Measurements from ENCODE around the gene SLCO1C1.
"Not testable (repeated sequence)": the region's sequence is repeated elsewhere in the genome, so short reads cannot be mapped to it uniquely, and the experiment has no call there.

SLCO1C1 gene

GRCh38 chr12:20695232-20695631, at the start of gene SLCO1C1:
Gene SLCO1C1 (plus strand): TSS chr12:20695332. CDS start chr12:20699577, 4,245 bp downstream.
- DNase-seq, result no peak

DNA sequence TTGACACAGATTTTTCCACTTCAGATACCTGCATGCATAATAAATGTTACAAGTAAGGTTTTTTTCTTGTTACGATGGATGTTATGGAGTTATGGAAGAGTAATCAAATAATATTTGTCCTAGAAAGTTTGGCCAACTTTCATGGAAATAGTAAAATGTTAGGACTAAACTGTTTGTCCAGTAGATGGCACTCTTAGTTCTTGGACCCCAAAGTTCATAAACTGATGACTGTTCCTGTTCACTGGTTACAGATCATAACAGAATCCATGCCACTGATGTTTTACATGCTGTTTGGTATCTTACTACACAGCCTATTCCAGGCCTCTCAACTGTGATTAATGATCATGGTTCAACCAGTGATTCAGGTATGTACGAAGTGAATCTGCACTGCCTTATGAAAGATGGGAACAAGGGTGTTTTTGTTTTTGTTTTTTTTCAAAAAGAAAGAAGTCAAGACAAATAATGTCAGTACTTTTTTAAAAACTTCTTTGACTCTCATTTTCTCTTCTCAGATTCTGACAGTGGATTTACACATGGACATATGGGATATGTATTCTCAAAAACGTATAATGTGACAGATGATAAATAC, 48.8 kb upstream of the SLCO1C1 start:
- DNase-seq, result no peak

- DNase-seq, result no peak
Observed at GRCh38 chr12:20653871-20654270, 41.3 kb upstream of the SLCO1C1 start.

DNA sequence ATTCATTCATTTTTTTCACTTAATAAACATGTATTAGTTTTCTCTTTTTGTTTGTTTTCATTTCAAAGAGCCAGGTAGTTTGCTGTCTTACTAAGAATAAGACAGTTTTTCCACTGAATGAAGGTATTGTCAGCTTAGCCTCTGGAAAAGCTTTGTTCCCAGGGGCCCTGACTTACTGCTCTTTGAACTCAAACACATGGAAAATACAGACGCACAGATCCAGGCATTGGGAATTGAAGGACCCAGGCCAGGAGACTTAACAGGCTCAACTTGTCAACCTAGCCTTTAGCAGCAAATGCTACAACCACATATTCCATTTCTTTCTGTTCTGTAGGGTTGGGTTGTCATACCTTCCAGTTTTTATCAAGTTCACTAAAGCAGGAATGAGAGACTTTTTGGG, 38.5 kb upstream of the SLCO1C1 start:
- DNase-seq, result no peak

DNA sequence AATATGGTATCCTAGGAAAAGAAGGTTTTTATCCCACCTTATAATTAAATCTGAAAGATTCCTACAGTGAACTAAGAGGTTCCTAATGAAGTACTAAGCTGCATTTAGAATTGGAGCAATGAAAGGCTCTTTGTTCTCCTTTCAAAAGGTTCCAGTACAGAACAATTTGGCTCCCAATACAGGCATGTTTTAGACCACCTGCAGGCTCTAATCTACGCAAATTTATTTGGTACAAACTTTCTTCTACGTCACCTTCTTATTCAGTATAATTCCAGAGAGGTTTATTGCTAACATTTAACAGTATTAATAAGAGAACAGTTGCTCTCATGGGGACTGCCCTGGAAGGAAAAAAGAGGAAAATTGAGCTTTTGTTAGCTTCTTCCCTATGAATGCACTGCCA, 37.6 kb upstream of the SLCO1C1 start:
- no peak for DNase-seq

DNA sequence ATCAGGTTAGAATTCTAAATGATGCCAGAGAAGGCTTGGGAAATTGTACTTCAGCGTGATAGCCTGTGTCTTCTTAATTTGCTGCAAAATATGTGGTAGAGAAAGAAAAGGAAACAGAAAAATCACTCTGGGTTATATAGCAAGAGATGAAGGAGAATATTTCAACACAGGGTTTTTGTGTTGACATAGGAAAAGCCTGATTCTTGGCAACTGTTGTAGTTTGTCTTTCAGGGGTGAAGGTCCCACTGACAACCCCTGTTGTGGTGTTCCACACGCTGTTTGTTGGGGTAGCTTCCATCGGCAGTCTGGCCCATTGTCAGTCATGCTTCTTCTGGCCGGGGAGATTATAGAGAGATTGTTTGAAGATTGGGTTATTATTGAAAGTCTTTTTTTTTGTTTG, 13.8 kb upstream of the SLCO1C1 start:
- DNase-seq, result no peak

DNA sequence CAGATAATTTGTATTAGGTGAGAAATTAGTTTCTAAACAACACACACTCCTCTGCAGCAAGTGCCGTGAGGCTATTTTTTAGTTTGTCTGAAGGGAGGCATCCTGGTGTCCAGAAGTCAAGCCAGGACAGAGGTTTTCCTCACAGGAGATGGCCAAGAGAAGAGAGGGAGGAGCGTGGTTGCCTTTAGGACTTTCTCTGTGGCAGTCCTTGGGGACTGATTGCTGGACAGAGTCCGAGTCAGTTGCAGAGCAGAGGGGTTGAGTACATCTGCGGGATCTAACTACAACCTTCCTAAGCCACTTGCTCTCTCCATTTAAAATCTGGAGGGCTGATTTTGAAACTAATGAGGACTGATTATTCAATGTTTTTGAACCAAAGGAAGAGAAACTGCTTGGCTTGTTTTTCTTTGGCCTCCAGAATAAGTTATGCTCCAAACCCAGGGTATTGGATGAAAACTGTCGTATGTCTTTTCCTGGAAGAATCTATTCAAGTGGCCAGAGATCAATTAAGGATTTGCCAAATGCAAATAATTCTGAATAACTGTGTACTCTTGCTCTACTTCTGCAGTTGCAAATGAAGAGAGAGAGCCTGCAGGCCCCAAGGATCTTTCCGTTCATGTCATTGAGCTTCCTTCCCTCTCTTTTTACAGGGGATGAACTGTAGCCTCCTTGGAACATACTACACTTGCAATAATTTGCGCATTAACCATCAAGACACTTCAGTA, 1.2 kb downstream of the SLCO1C1 start:
- DNase-seq, result no peak

GRCh38 chr12:20701106-20701505, 6.0 kb downstream of the SLCO1C1 start:
- DNase-seq, result no peak

GRCh38 chr12:20704860-20705259, 9.7 kb downstream of the SLCO1C1 start:
- no peak for DNase-seq

DNA sequence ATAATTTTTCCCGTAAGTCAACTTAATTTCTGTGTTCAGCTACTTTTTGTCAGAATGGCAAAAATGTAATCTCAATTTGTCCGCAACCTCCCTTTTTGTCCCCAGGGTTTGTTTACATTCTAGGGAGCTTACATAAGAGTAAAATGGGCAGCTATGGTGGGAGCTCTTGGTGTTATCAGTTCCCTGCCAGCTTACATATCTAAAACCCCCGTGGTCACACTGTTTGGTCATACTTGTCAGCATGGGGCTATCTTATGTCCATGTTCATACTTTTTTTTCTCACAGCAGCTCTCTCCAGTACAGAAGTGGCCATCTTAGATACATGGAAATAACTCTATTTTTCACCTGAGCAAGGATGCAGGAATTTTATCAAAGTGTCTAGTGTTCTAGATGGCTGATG, 16.7 kb downstream of the SLCO1C1 start:
- DNase-seq, result no peak

GRCh38 chr12:20716037-20716436, 20.9 kb downstream of the SLCO1C1 start:
- DNase-seq, result no peak

- no peak for DNase-seq
Observed at GRCh38 chr12:20716985-20717384, 21.9 kb downstream of the SLCO1C1 start.

DNA sequence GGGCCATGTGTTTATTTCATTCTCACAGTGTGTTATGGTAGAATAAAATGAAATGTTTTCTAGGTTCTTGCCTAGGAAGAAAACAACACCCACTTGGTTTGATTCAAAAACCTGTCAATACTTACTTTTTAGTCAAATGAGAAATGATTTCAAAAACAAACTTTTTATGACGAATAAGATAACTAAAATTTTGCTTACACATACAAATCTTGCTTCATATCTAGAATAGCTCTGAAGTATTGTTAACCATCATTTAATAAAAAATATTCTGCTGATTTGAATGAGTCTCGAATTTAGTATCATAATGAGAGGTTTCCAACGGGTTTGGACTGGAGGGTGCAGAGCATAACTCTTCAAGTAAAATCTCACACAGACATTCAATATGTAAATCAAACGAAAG, 23.2 kb downstream of the SLCO1C1 start:
- DNase-seq, result no peak

GRCh38 chr12:20722142-20722541, 27.0 kb downstream of the SLCO1C1 start:
- no peak for DNase-seq

- DNase-seq, result no peak
Observed at GRCh38 chr12:20731274-20731673, 36.1 kb downstream of the SLCO1C1 start.

- DNase-seq, result no peak
Observed at GRCh38 chr12:20740972-20741371, 45.8 kb downstream of the SLCO1C1 start.

DNA sequence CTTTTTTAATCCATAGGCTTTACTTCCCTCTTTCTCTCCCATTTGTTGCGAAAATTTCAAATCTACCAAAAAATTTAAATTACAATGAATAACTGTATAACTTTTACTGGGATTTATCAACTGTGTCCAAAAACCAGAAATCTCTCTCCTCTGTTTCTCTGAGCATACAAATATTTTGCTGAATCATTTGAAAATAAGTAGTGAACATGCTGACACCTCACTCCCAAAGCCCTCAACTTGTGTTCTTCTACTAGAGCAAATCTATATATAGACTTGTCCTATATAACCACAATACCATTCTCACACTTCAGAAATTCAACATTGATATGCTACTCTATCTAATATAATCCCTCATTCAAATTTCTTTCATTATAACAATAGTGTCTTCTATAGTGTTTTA, 53.1 kb downstream of the SLCO1C1 start:
- DNase-seq, result no peak

- no peak for DNase-seq
Observed at GRCh38 chr12:20751046-20751445, 55.9 kb downstream of the SLCO1C1 start.

DNA sequence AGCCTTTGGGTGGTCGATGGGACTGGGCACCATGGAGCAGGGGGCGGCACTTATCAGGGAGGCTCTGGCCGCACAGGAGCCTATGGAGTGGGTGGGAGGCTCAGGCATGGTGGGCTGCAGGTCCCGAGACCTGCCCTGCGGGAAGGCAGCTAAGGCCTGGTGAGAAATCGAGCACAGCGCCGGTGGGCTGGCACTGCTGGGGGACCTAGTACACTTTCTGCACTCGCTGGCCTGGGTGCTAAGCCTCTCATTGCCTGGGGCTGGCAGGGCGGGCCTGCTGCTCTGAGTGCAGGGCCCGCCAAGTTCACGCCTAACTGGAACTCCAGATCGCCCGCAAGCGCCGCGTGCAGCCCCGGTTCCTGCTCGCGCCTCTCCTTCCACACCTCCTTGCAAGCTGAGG, 82.3 kb downstream of the SLCO1C1 start:
- DNase-seq, result no peak

DNA sequence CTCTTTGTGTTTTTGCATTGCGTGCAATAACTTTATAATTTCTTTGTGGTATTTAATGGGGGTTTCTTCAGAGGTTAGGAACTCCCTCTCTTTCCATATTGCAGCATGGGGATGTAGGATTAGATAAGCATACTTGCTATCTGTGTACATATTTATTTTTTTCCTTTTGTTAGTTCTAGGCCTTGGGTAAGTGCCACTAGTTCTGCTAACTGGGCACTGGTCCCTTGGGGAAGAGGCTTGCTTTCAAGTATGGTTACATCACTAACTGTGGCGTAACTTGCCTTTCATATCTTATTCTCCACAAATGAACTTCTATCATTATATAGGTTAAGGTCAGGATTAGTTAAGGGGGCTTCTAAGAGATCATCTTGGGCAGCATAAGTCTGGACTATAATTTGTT, 83.8 kb downstream of the SLCO1C1 start:
- DNase-seq, result no peak

DNA sequence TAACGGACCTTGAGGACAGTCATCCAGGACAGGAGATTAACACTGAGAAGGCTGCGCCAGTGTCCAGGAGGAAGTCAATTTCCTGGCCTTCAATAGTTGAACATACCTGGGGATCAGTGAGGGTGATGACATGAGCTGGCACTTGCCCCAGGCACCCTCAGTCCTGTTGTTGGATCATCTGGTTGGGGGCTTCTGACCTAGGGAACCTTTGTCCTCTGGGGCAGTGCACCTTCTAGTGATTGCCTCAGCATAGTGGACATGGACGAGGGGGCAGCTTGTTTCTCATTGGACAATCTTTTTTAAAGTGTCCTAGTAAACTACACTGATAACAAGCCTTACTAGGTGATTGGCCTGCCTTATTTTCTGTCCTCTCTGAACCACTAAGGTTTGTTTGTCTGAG, 84.8 kb downstream of the SLCO1C1 start:
- not testable (repeated sequence) for DNase-seq

DNA sequence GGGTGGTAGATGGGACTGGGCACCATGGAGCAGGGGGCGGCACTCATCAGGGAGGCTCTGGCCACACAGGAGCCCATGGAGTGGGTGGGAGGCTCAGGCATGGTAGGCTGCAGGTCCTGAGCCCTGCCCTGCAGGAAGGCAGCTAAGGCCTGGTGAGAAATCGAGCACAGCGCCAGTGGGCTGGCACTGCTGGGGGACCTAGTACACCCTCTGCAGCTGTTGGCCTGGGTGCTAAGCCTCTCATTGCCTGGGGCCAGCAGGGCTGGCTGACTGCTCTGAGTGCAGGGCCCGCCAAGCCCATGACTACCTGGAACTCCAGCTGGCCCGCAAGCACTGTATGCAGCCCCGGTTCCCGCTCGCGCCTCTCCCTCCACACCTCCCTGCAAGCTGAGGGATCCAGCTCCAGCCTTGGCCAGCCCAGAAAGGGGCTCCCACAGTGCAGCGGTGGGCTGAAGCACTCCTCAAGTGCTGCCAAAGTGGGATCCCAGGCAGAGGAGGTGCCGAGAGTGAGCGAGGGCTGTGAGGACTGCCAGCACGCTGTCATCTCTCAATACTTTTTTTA, 88.7 kb downstream of the SLCO1C1 start:
- not testable (repeated sequence) for DNase-seq

DNA sequence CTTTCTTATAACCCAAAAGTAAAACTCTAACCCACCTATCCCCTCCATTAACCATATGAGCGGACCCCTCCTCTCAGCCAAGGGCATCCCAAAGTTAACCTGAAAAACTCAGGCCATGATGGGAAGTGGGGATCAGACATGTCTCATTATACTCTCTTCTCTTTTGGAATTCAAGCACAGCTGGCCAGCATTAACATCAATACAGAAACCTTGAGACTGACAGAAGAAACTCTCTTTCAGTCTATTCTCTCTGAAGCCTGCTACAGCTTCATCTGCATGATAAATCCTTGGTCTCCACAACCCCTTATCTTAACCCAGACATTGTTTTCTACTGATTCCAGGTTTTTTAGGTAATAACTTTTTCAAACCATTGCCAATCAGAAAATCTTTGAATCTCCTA, 97.8 kb downstream of the SLCO1C1 start:
- no peak for DNase-seq

DNA sequence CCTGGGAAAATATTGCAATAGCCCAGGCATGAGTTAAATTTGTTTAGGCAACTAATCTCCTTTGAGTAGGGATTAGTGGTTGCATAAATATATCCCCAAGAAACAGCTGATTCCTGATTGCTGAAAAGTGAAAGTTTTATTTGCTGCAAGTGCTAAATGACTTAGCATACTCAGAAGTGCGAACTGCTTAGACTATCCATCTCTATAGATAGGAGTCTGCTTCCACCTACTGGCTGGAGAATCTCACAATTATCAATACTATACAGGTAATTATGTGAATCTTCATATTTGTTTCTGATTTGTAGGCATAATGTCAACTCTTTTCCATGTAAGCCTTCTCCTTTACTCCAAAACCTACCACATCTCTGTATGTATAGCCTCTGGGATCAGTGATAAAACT, 103.4 kb downstream of the SLCO1C1 start:
- no peak for DNase-seq

DNA sequence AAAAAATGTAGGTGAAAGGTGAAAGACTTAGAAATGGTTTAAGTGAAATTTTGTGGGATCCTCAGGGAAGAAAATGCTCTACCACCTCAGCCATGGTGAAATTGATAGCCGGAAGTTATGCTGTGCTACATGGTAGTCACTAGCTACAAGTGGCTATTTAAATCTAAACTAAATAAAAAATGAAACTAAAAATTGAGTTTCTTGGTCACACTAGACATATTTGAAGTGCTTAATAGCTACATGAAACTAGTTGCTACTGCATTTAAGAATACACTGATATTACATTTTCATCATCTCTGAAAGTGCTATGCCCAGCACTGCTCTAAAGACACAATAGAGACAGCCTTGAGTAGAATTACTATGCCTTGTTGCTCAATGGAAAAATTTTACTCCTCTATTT, 105.0 kb downstream of the SLCO1C1 start:
- no peak for DNase-seq
